ENCODE results near the gene TM9SF4.

TM9SF4 gene

GRCh38 chr20:32215147-32215546 lies 105.6 kb downstream of the TM9SF4 start:
- DNase-seq = no peak

- DNase-seq = no peak
Measured at GRCh38 chr20:32215729-32216128, 106.2 kb downstream of the TM9SF4 start.

GRCh38 chr20:32216179-32217142 lies 106.9 kb downstream of the TM9SF4 start:
- DNase-seq = no peak

Data from NCI-H2081 treated with DMSO at 0.1 percent for 48 hours (cell line).